Astrocyte (in vitro differentiated cells and primary cell): ENCODE data around the gene ATP11C. TPM values are rescaled to one million over a fixed set of nuclear protein-coding genes. Genes with fewer than 3 reads are reported as not detected.

Experiments
- DNase-seq: peaks from one replicate; pipeline ENCODE4 v3.0.0-alpha.2; 2010; ENCODE audit warnings: low read depth
- FAIRE-seq: peaks from 2 replicates; lab custom pipeline; 2011; peaks lifted over from hg19 to GRCh38; lab: Jason Lieb, UNC
- H2AFZ ChIP-seq: 2 replicates; pipeline ENCODE4 v1.6.0; 2012; ENCODE audit warnings: low read depth, low read length, inconsistent platforms
- H3K27ac ChIP-seq: 2 replicates; pipeline ENCODE4 v1.5.1; 2011; ENCODE audit warnings: low read depth, low read length, inconsistent platforms
- H3K27me3 ChIP-seq: 2 replicates; pipeline ENCODE4 v1.6.0; 2011; ENCODE audit warnings: low read length, inconsistent platforms; ENCODE audit not compliant: insufficient read depth
- H3K36me3 ChIP-seq: 2 replicates; pipeline ENCODE4 v1.5.1; 2011; ENCODE audit warnings: low read length, inconsistent platforms; ENCODE audit not compliant: insufficient read depth
- H3K4me1 ChIP-seq: 2 replicates; pipeline ENCODE4 v1.5.1; 2011; ENCODE audit warnings: low read length, inconsistent platforms; ENCODE audit not compliant: insufficient read depth
- H3K4me2 ChIP-seq: 2 replicates; pipeline ENCODE4 v1.6.0; 2012; ENCODE audit warnings: low read length, inconsistent platforms
- H3K4me3 ChIP-seq: 2 replicates; pipeline ENCODE4 v1.5.1; 2011; ENCODE audit warnings: low read depth, mild to moderate bottlenecking, low read length, inconsistent platforms; ENCODE audit not compliant: insufficient read depth
- H3K79me2 ChIP-seq: 2 replicates; pipeline ENCODE4 v1.6.0; 2012; ENCODE audit warnings: mild to moderate bottlenecking, low read length, inconsistent platforms; ENCODE audit not compliant: insufficient read depth
- H3K9ac ChIP-seq: 2 replicates; pipeline ENCODE4 v1.6.0; 2012; ENCODE audit warnings: mild to moderate bottlenecking, low read length, inconsistent platforms
- H3K9me3 ChIP-seq: 2 replicates; pipeline ENCODE4 v1.5.1; 2012; ENCODE audit warnings: low read depth, mild to moderate bottlenecking, low read length, inconsistent platforms; ENCODE audit not compliant: insufficient read depth
- H4K20me1 ChIP-seq: 2 replicates; pipeline ENCODE4 v1.6.0; 2012; ENCODE audit warnings: low read length, inconsistent platforms; ENCODE audit not compliant: insufficient read depth
- H3K27ac Mint-ChIP-seq: one replicate; pipeline ENCODE4 v1.8.0; 2021; ENCODE audit warnings: mild to moderate bottlenecking, mixed read lengths; ENCODE audit not compliant: unreplicated experiment
- H3K27me3 Mint-ChIP-seq: one replicate; pipeline ENCODE4 v1.8.0; 2021; ENCODE audit warnings: low read depth, mixed read lengths; ENCODE audit not compliant: unreplicated experiment
- H3K36me3 Mint-ChIP-seq: one replicate; pipeline ENCODE4 v1.8.0; 2021; ENCODE audit warnings: low read depth, mixed read lengths; ENCODE audit not compliant: unreplicated experiment
- H3K4me1 Mint-ChIP-seq: one replicate; pipeline ENCODE4 v1.8.0; 2021; ENCODE audit warnings: low read depth, mixed read lengths; ENCODE audit not compliant: unreplicated experiment
- H3K4me3 Mint-ChIP-seq: one replicate; pipeline ENCODE4 v1.8.0; 2021; ENCODE audit warnings: mild to moderate bottlenecking, moderate library complexity, mixed read lengths; ENCODE audit not compliant: unreplicated experiment
- H3K9me3 Mint-ChIP-seq: one replicate; pipeline ENCODE4 v1.8.0; 2021; ENCODE audit warnings: mild to moderate bottlenecking, mixed read lengths; ENCODE audit not compliant: unreplicated experiment
- EZH2 ChIP-seq: IDR thresholded peaks from 2 replicates; pipeline ENCODE4 v1.6.1; 2012; ENCODE audit warnings: mild to moderate bottlenecking, low read length, inconsistent platforms; ENCODE audit not compliant: insufficient read depth
- total RNA-seq: library from RNA; stranded (reverse); gene quantifications from 2 replicates; pipeline ENCODE4 v1.2.1, GENCODE V29; 2021
- TF ChIP-seq, protein P1 (sequence below): IDR thresholded peaks from 2 replicates; pipeline ENCODE4 v1.5.1; 2011; ENCODE audit warnings: low read depth, mild to moderate bottlenecking, inconsistent platforms, low read length, moderate library complexity; ENCODE audit not compliant: insufficient read depth

The ATP11C gene
- total RNA-seq, 1 donor from 2014 or later = 24.6 TPM

DNA sequence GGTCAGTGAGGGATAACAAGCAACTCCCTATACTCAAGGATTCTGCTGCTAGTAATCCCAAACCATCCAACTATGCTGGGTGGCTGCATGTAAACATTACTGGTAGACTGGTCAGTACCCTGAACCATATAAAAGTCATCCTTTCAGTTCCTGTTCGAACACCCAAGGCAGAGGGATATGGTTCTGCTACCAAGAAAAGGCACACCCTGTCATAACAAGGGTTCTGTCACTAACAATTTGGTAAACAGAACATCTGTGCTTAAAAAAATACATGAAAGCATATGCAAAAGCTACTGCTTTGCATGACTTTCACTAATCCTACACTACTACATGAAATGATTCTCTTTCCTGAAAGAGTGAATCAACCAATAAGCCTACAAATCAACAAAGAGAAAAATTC is 148.0 kb downstream of the ATP11C start:
- Histone ChIP-seq H3K4me2 (no peak overlapping the region), H3K9ac (no peak overlapping the region), H2AFZ (no peak overlapping the region), H3K9me3 (no peaks in the 10 kb centered on the region), H4K20me1 (no peaks in the 10 kb centered on the region), H3K27me3 (no peaks in the 10 kb centered on the region), H3K4me3 (no peak overlapping the region), H3K27ac (no peak overlapping the region), H3K79me2 (no peaks in the 10 kb centered on the region), H3K36me3 (peaks cover 2% of the 10 kb centered on the region), H3K4me1 (no peaks in the 10 kb centered on the region)
- Mint-ChIP-seq H3K27ac (no peak overlapping the region), H3K4me1 (no peaks in the 10 kb centered on the region), H3K4me3 (no peak overlapping the region), H3K36me3 (no peaks in the 10 kb centered on the region), H3K27me3 (no peaks in the 10 kb centered on the region), H3K9me3 (no peaks in the 10 kb centered on the region)
- FAIRE-seq (no peak), DNase-seq (no peak)
- TF ChIP-seq EZH2 = no peak
- TF ChIP-seq, protein P1, sequence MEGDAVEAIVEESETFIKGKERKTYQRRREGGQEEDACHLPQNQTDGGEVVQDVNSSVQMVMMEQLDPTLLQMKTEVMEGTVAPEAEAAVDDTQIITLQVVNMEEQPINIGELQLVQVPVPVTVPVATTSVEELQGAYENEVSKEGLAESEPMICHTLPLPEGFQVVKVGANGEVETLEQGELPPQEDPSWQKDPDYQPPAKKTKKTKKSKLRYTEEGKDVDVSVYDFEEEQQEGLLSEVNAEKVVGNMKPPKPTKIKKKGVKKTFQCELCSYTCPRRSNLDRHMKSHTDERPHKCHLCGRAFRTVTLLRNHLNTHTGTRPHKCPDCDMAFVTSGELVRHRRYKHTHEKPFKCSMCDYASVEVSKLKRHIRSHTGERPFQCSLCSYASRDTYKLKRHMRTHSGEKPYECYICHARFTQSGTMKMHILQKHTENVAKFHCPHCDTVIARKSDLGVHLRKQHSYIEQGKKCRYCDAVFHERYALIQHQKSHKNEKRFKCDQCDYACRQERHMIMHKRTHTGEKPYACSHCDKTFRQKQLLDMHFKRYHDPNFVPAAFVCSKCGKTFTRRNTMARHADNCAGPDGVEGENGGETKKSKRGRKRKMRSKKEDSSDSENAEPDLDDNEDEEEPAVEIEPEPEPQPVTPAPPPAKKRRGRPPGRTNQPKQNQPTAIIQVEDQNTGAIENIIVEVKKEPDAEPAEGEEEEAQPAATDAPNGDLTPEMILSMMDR = no peak

DNA sequence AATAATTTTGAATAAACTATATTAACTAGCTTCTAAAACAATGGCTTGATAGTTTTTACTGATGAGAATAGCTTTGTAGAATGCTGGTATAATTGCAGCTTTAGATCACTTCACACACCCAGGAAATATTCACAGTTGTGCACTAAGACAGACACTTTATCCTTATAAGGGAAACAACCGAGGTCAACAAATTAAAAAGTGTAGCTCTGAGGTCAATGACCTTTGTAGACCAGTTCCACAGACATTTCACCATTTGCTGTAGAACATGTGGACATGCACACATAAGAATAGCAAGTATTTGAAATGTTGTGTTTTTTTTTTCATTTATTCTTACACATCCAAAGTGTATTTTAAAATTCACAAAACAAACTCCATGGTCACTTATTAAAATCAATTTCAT is 148.9 kb downstream of the ATP11C start:
- no peaks in the 10 kb centered on the region for H3K36me3 Mint-ChIP-seq
- Histone ChIP-seq H3K4me1 (no peaks in the 10 kb centered on the region), H2AFZ (no peak overlapping the region), H3K9ac (no peak overlapping the region), H3K79me2 (no peaks in the 10 kb centered on the region), H3K27me3 (no peaks in the 10 kb centered on the region), H3K4me2 (no peak overlapping the region), H3K27ac (no peak overlapping the region), H3K4me3 (no peak overlapping the region), H3K9me3 (no peaks in the 10 kb centered on the region), H3K36me3 (peaks cover 2% of the 10 kb centered on the region), H4K20me1 (no peaks in the 10 kb centered on the region)
- no peak overlapping the region for H3K27ac Mint-ChIP-seq
- no peak for FAIRE-seq
- no peak for DNase-seq
- no peak for TF ChIP-seq EZH2
- TF ChIP-seq, protein P1 = no peak
- H3K4me3 Mint-ChIP-seq = no peak overlapping the region
- no peaks in the 10 kb centered on the region for H3K4me1 Mint-ChIP-seq
- H3K27me3 Mint-ChIP-seq = no peaks in the 10 kb centered on the region
- no peaks in the 10 kb centered on the region for H3K9me3 Mint-ChIP-seq

DNA sequence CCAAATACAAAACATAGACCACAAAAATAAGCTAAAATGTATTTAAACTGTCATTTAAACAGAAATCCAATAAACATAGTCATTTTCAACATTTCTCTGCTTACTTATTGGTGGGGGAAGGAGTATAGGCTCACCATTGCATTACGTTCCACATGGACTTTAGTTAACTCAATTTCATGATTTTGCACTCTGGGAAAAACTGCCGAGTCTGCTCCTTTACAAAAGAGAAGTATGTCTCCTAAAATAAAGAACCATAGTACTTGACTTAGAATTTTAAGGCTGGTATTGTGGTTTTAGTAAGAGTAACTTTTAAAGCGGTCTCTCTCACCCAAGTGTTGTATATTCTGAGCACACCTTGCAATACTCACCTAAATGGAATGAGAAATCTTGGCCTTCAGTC is 149.8 kb downstream of the ATP11C start:
- H3K27me3 ChIP-seq = no peaks in the 10 kb centered on the region
- H3K27ac ChIP-seq = no peak overlapping the region

More for the DNA sequence above, 149.8 kb downstream of the ATP11C start:
- no peak overlapping the region for H3K4me3 ChIP-seq
- H3K9me3 ChIP-seq = no peaks in the 10 kb centered on the region
- H3K4me2 ChIP-seq = no peak overlapping the region
- TF ChIP-seq EZH2 = no peak
- TF ChIP-seq, protein P1 = no peak
- Mint-ChIP-seq H3K36me3 (no peaks in the 10 kb centered on the region), H3K4me1 (no peaks in the 10 kb centered on the region), H3K27ac (no peak overlapping the region), H3K27me3 (no peaks in the 10 kb centered on the region), H3K4me3 (no peak overlapping the region), H3K9me3 (no peaks in the 10 kb centered on the region)
- no peak overlapping the region for H3K9ac ChIP-seq
- H3K36me3 ChIP-seq = peaks cover 2% of the 10 kb centered on the region
- H4K20me1 ChIP-seq = no peaks in the 10 kb centered on the region
- DNase-seq (no peak), FAIRE-seq (no peak)
- no peaks in the 10 kb centered on the region for H3K4me1 ChIP-seq
- no peaks in the 10 kb centered on the region for H3K79me2 ChIP-seq
- no peak overlapping the region for H2AFZ ChIP-seq
